HG02678 (cell line): ENCODE results near the gene CYP51A1.
A peak's percentile ranks its signal among the peaks of the same experiment; 100 is the strongest.
"Not testable (repeated sequence)": the region's sequence is repeated elsewhere in the genome, so short reads cannot be mapped to it uniquely, and the experiment has no call there.

Experiments used
- ATAC-seq: cut with Tn5 transposase; IDR thresholded peaks from one replicate; pipeline ENCODE4 v1.9.1; 2021; ENCODE audit warnings: mild to moderate bottlenecking, moderate library complexity; ENCODE audit not compliant: unreplicated experiment

The CYP51A1 gene

DNA sequence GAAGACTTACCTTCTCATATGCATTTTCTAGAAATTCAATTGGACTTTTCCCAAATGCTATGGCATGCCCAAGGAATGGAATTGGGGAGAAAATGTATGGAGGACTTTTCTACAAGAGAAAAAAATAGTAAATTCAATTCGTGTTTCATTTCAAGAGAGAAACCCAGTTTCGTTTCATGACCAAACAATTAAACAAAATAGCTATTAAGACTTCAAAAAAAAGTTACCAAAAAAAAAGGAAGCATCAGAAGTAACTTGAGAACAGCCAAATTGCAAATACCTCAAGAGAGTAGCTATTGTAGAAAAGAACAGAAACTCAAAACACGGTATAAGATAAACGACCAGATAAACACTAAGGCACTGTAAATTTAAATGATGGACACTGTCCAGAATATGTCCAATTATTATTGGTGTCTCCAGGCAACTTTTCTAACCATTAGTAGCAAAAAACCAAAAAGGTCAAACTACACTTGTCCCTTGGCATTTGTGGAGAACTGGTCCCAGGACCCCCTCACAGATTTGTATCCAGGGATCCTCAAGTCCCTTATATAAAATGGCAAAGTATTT is 2.4 kb downstream of the CYP51A1 start:
- no peak for ATAC-seq

DNA sequence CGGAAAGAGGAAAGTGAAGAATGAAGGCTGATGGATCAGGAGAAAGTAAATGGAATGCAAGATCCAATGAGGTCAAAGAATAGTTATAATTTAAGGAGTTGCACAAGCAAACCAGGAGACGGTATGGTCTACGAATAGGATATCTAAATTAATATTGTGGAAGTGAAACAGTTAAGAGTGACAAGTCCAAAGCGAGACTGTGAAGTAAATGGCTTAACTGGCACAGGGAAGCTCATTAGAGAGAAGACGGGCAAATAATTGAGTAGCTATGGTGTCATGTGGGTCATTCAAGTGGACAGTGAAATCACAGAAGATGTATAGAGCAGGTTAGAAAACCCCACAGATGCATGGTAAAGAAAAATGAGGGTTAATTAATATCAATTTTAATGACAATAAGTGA is 3.2 kb downstream of the CYP51A1 start:
- ATAC-seq: no peak

DNA sequence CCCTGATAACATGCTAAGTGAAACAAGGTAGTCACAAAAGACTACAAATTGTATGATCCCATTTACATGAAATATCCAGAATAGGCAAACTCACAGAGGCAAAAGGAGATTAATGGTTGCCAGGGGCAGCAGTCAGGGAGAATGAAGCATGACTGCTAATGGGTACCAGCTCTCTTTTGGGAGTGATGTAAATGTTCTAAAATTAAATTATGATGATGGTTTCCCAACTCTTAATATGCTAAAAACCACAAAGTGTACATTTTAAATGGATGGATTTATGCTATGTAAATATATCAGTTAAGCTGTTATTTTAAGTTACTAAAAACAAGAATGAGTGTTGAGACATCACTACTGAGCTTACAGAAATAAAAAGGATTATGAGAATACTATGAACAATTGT is 12.6 kb downstream of the CYP51A1 start:
- no peak for ATAC-seq

DNA sequence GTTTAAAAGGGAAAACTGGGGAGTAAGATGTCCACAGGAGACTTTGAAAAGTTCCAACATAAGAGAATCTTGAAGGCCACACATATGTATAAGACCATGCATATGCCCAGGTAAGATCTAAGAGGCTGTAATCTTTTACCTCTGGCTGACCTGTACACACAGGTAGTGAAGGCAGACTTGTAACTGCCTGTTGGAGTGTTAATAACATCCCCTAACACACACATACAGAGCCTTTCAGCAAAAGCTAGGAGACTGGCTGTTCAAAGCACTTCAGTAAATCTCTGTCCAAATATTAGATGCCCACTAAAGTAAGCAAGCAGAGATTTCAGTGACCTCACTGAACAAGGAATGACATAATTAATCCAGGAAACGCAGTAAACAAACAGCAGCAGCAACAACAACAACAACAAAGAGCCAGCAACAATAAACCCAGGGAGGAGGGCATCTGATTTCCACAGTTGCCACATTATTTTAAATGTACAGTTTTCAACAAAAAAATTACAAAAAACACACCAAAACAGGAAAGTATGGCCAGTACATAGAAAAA is 15.0 kb downstream of the CYP51A1 start:
- no peak for ATAC-seq

DNA sequence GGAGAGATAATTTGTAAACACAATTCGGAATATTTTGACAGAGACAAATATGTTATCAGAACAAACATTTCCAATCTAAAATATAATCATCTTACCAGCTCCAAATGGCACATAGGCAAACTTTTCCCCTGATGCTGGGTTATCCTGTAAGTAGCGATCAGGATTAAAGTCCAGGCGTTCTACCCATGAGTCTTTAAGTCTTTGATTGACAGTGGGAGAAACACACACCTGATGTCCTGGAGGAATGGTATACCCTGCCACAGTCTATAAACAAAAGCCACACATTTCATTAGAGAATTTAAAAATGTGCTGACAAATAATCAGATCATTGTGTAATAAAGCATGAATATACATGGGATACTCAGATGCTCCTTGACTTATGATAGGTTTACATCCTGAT is 17.3 kb downstream of the CYP51A1 start:
- ATAC-seq: no peak

DNA sequence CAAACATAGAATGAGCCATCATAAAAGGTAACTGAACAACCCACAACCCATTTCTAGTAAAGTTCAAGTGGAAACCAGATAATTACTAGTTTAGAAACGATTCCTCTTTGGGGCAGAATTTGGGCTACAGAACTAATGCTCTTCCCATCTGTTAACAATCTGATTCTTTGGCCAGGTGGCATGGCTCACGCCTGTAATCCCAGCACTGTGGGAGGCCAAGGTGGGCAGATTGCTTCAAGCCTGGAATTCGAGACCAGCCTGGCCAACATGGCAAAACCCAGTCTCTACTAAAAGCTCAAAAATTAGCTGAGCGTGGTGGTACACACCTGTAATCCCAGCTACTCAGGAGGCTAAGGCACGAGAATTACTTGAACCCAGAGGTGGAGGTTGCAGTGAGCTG is 18.5 kb downstream of the CYP51A1 start:
- ATAC-seq: no peak

DNA sequence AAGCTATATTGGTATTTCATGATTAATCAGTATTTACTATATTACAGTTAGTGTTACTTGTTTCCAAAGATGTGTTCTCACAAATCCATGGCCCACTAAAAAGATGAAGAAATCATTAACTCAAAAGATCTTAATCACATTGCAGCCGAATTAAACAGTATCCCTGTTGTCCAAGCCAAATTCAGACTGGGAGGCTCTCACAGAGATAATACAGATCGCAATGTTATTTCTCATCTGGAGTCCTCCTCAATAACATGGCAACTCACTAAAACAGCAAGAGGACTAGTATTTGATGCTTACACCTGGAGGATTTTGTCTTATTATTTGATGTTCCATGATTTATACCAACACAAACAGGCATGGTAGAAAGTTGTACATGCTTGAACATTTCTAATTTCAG is 23.4 kb downstream of the CYP51A1 start:
- ATAC-seq: no peak

DNA sequence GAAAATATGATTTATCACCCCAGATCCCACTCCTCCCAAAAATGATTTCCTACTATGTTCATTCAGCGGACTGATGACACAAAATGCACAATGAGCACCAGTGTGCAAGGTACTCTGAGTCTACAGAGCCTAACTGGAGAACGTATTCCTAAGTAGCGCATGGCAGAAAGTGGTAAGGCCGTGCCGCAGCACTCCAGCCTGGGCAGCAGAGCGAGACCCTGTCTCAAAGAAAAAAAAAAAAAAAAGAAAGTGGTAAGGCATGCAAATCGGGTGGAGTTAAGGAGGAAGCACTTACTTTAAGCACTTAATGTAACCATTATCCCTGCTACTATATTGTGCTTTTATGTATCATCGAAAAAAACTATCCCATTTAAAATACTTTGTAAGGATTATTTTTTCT is 25.5 kb downstream of the CYP51A1 start:
- no peak for ATAC-seq

DNA sequence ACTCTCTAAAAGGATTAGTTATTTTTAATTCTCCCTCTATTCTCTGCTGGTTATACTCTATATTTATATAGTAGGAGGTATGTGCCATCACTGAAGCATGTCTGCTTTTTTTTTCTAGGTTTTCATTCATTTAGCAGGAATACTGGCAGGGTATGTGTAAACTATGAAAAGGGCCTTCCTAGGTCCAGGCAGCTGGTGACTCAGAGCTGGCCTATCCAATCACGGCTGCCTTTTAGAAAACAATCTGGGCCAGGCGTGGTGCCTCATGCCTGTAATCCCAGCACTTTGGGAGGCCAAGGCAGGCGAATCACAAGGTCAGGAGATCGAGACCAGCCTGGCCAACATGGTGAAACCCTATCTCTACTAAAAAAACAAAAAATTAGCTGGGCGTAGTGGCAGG is 31.4 kb downstream of the CYP51A1 start:
- ATAC-seq: not testable (repeated sequence)

DNA sequence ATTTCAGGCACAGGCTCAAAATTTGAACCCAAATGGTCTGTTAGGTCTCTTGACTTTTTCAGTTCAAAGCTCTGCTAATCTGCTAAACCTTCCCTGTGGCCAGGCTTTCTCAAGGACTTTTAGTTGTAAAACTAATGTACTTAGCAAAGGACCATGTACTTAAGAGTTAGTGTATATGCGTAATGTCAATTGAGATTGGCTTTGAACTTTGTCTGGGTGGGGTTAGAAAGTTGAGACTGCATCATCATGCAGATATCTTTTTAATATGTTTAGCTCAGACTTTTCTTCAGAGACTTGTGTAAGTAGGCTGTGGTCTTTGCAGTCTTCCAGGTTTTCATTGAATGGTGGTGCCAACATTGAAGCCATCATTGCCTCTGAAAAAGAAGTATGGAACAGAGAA is 33.7 kb downstream of the CYP51A1 start:
- no peak for ATAC-seq

DNA sequence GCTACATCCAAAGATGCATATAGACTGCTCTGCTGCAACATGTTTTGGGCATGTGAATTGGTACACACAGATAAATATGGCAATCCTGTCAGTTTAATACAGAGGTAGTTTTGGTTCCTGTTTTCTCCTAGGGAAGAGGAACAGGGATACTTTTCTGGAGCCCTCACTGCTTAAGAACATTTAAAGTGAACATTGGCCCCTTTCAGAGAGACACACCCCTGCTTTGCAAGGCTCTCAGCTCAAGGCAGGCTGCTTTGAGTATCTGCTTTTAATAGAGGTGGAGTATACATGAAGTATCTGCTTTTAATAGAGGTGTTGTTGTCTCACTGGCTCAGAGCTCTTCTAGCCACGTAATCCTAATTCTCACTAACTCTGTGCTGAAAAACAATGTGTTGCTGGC is 38.9 kb downstream of the CYP51A1 start:
- no peak for ATAC-seq

DNA sequence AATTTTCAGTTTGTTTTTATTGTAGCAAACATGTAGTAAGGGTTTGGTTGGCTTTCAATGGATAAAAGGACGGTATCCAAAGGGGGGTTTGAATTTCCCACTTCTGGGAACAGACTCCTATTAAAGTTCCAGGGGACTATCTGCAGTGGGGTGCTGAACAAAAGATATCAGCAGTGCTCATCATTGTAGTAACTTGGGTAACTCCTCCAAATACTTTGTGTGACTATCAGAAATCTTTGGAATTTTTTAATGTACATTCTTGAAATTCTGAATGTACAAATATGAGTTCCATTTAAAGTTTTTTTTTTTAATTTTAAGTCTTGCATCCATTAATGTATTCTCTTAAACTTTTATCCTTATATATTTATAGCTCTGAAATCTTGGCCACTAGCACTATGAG is 42.1 kb downstream of the CYP51A1 start:
- no peak for ATAC-seq

DNA sequence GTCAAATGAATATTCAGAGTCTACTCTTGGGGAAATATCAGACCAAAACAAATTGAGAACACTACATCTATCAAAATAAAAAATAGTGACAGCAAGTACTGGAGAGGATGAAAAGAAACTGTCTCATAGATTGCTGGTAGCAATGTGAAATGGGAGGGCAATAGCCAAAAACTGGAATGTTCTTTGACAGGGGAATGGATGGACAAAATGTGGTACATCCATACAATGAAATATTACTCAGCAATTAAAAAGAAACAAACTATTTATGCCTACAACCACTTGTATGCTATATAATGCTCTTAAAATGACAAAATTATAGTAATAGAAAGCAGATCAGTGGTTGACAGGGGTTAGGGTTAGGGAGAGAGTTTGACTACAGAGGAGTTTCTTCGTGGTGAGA is 46.0 kb downstream of the CYP51A1 start:
- no peak for ATAC-seq

DNA sequence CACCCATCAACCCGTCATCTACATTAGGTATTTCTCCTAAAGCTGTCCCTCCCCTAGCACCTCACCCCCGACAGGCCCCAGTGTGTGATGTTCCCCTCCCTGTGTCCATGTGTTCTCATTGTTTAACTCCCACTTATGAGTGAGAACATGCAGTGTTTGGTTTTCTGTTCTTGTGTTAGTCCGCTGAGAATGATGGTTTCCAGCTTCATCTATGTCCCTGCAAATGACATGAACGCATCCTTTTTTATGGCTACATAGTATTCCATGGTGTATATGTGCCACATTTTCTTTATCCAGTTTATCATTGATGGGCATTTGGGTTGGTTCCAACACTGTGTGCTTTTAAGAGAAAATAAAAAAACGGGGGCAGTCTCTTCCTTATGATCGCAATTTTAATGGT is 50.4 kb downstream of the CYP51A1 start:
- ATAC-seq: not testable (repeated sequence)

DNA sequence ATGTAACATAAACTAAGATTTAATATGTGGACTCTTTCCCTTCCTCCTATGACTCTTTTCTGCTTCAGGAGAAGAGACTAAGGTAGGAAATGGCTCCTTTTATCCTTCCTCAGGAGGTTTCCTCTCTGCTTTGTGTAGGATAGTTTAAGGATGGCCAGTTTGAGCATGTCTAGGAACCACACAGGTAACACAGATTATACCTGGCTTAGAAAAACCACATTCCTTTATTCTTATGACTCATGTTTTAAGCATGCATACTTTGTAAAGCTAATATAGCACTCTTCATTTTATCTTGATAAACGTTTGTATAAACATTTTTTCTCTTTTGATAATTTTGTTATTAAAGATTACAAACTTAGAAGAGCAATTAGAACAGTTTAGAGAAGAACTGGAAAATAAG is 57.8 kb downstream of the CYP51A1 start:
- no peak for ATAC-seq

DNA sequence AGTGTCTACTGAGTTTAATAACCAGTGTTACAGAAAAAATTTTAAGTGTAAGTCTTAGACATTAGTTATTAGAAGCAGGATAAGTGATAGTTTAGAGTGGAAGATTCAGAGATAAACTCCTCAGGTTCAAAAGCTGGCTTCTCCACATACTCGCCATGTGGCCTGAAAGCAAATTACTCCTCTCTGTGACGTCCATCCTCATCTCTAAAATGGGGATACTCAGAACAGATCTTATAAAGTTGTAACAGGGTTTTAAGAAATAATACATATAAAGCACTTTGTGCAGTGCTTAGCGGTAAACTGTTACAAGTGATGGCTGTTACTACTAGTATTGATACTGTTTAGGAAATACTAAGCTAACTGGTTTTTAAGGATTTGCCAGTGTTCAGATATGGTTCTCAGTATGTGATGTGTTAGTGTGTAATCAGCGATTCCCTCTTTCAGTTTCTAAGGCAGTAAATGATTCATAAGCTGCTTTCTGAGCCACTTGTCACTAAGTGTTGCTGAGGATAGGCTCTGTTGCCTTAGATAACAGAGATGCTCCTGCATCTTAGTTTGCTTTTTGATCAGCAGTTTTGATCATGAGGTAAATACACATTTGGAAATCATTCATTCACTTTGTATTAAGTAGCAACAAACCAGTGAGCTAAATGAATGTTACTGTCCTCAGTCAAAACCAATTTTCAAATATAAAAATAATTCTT is 58.7 kb downstream of the CYP51A1 start:
- peak; percentile 66 for ATAC-seq

DNA sequence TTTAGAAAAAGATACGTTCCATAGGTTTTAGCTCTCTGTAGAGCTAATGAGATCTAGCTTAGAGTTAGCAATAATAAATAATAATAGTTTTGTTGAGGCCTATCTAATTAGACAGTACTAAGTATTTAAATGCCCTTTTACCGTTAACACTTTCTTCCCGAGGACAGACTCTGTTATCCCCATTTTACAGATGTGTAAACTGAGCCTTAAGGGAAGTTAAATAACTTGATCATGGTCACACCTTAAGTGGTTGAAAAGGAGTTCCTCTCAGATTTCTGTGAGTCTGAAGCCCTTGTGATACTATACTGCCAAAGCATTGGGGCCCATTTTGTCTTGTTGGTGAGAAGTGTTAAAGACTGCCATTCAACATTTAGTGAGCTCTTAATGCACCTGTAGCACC is 61.6 kb downstream of the CYP51A1 start:
- ATAC-seq: no peak

DNA sequence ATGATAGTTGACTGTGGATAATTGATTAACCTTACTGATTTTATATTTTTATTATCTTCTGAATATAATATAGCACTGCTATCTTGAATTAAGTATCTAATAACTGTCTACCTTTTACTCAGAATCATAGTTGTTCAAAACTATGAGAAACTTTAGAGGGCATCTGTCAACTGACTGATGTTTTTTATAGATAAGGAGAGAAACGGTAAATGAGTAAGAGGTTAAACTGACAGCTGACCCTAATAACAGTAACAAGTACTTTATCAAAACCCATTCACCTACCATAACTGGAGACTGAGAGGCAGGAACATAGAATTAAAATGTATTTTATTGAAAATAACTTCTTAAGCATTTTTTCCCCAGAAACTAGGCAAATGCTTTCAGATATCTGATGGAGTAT is 62.2 kb downstream of the CYP51A1 start:
- ATAC-seq: no peak

DNA sequence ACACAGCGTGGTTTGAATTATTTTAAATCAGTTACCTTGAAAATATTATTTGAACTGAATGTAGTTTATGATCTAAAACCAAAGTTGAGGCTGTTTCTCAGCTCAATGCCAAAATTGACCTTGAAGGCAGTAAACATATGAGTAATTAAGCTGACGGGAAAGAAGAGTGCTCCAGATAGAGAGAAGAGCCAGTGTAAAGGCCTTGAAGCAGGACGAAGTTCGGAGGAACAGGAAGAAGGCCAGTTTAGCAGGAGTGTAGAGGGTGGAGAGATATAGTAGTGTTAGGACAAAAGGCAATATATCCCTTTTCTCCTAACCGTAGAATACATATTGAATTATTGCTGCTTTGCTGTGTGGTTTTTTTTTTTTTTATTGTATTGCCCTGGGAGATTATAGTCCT is 63.2 kb downstream of the CYP51A1 start:
- no peak for ATAC-seq

DNA sequence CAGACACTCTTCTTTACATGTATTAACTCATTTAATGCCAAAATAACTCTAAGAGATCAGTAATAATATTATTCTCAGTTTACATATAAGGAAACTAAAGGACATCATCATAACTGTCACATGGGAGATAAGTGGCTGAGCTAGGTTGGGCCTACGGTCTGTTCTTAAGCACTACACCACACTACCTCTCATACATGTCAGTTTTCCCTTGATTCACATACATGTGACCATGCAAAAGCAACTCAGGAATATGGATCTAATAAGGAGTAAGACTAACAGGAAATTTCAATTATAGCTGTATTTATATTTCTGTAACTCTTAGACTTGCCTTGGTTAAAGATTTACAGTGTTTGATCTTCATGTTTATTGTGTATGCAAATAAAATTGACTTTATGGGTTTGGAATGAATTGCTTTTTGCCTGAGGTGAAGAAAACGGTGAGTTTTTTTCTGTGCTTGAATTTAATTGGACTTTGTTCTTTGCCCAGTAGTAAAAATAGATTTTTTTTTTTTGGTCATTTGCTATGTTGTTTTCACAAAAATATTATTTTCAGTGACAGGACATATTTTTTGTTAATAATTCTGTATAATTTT is 69.7 kb downstream of the CYP51A1 start:
- ATAC-seq: no peak
